HL-60 (cell line): ENCODE data around the gene HBZ.

ENCODE experiments used
- DNase-seq, 2 experiments: peaks; one replicate each; pipeline ENCODE4 v3.0.0-alpha.2; 2010 to 2020; ENCODE audit warnings: low read depth in 1 of 2, low spot score in 1 of 2
- H3K27ac ChIP-seq: fragments of 250-450 bp; sonication (Bioruptor Pico); replicated peaks from 2 replicates; pipeline ENCODE4 v1.5.1; 2020; ENCODE audit warnings: mild to moderate bottlenecking, moderate library complexity
- H3K27me3 ChIP-seq: fragments of 250-450 bp; sonication (Bioruptor Pico); 2 replicates; pipeline ENCODE4 v1.5.1; 2021; ENCODE audit warnings: mild to moderate bottlenecking, moderate library complexity; ENCODE audit not compliant: insufficient read depth, poor library complexity, severe bottlenecking
- H3K4me3 ChIP-seq: replicated peaks from 2 replicates; pipeline ENCODE4 v1.5.1; 2011; ENCODE audit warnings: mild to moderate bottlenecking, control low read depth, low read length; ENCODE audit not compliant: insufficient read depth
- CTCF ChIP-seq: IDR thresholded peaks from one replicate; pipeline ENCODE4 v1.5.1; 2011; ENCODE audit warnings: low read length, control low read depth, inconsistent platforms; ENCODE audit not compliant: insufficient read depth
- GABPA ChIP-seq: IDR thresholded peaks from 2 replicates; pipeline ENCODE4 v1.6.1; 2012; ENCODE audit warnings: low read depth
- POLR2AphosphoS5 ChIP-seq: IDR thresholded peaks from 2 replicates; pipeline ENCODE4 v1.6.1; 2012; ENCODE audit warnings: low read depth
- REST ChIP-seq: IDR thresholded peaks from 2 replicates; pipeline ENCODE4 v1.6.1; 2012; ENCODE audit warnings: low read depth; ENCODE audit not compliant: insufficient replicate concordance
- SPI1 ChIP-seq: IDR thresholded peaks from 2 replicates; pipeline ENCODE4 v1.6.1; 2012; ENCODE audit warnings: low read depth, mild to moderate bottlenecking, borderline replicate concordance

Gene HBZ

DNA sequence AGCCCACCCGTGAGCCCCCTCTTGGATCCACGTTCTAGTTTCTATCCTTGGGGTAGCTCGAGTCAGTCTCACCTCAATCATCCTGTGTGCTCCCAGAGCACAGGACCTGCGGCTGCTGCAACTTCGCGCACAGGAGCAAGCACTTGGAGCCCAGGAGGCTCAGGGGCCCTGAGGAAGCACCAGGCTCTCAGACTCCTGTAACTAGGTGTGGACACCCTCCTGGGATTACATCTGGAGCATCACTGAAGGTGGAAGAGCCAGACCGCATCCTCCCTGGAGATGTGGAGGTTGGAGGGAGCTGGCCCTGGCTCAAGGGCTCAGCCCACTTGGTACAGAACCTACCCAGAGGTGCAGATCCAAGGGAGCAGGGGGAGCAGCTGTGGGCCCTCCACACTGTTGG is 30.6 kb downstream of the HBZ start:
- TF ChIP-seq REST (no peak), POLR2AphosphoS5 (0 out of 2 replicates have a peak, but pooled peaks have one; percentile 30)
- Histone ChIP-seq H3K27ac (no peak overlapping the region), H3K4me3 (no peak overlapping the region)

GRCh38 chr16:185213-185612 is 32.8 kb downstream of the HBZ start:
- Histone ChIP-seq H3K4me3 (no peak overlapping the region), H3K27ac (no peak overlapping the region), H3K27me3 (peaks cover 6% of the 10 kb centered on the region)
- no peak for TF ChIP-seq REST
- DNase-seq: no peak

More for the DNA sequence above, 30.6 kb downstream of the HBZ start:
- H3K27me3 ChIP-seq: peaks cover 27% of the 10 kb centered on the region
- no peak for DNase-seq

GRCh38 chr16:185691-186090 is 33.2 kb downstream of the HBZ start:
- Histone ChIP-seq H3K27ac (no peak overlapping the region), H3K4me3 (no peak overlapping the region), H3K27me3 (peaks cover 3% of the 10 kb centered on the region)
- TF ChIP-seq GABPA: no peak
- TF ChIP-seq POLR2AphosphoS5: no peak
- TF ChIP-seq REST: no peak
- no peak for TF ChIP-seq SPI1
- no peak for TF ChIP-seq CTCF
- DNase-seq: no peak

DNA sequence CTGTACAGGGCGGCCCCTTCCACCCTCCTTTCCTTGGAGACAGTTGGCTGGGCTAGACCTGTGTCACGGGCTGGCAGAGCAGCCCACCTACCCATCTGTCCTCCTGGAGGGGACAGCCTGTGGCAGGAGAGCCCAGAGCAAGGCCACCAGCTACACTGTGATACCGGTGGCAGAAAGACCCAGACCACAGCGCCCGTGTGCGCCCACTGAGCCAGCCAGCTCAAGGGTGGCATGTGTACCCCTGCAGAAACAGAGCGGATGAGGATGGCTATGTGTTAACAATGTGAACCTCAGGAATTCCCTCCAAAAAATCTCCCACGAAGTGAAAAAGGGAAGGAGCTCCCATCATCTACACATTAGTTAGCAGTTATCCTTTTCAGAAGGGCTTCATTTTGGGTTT is 34.9 kb downstream of the HBZ start:
- Histone ChIP-seq H3K4me3 (no peak overlapping the region), H3K27ac (no peak overlapping the region), H3K27me3 (no peaks in the 10 kb centered on the region)
- no peak for TF ChIP-seq REST
- no peak for TF ChIP-seq POLR2AphosphoS5
- TF ChIP-seq SPI1: no peak
- TF ChIP-seq GABPA: no peak
- no peak for TF ChIP-seq CTCF
- no peak for DNase-seq
